Stimulated activated CD8-positive, alpha-beta memory T cell treated with anti-CD3 and anti-CD28 coated beads, Interleukin-12 subunit alpha, Interleukin-12 subunit beta, amount 100 ng/mL, for 24 hours (primary cell): ENCODE measurements around the gene ZNF17.
"Not testable (repeated sequence)": the region's sequence is repeated elsewhere in the genome, so short reads cannot be mapped to it uniquely, and the experiment has no call there.

Source experiments
- DNase-seq: peaks from one replicate; pipeline ENCODE4 v3.0.0-alpha.2; 2020; ENCODE audit errors: extremely low read depth

Gene ZNF17

GRCh38 chr19:57410877-57411671, at the start of gene ZNF17:
Gene ZNF17 (plus strand): TSS chr19:57411161. CDS start chr19:57413616, 2,455 bp downstream.
- DNase-seq: peak; percentile 80

- no peak for DNase-seq
Measured at GRCh38 chr19:57362419-57362818, 48.5 kb upstream of the ZNF17 start.

GRCh38 chr19:57362997-57363687, 47.8 kb upstream of the ZNF17 start, which contains the start of the genes TRAPPC2B and ZNF547:
Gene TRAPPC2B (plus strand): TSS chr19:57363551. CDS start chr19:57364834, 1,283 bp downstream.
Gene ZNF547 (plus strand): TSS chr19:57363551. CDS start chr19:57368556, 5,005 bp downstream.
- DNase-seq: peak; percentile 92

- DNase-seq: no peak
Measured at GRCh38 chr19:57363688-57364181, 47.2 kb upstream of the ZNF17 start.

- no peak for DNase-seq
Measured at GRCh38 chr19:57366776-57367175, 44.2 kb upstream of the ZNF17 start.

GRCh38 chr19:57374179-57374578, 36.8 kb upstream of the ZNF17 start:
- DNase-seq: no peak

GRCh38 chr19:57374647-57375046, 36.3 kb upstream of the ZNF17 start:
- DNase-seq: not testable (repeated sequence)

GRCh38 chr19:57376151-57376550, 34.8 kb upstream of the ZNF17 start:
- no peak for DNase-seq

- DNase-seq: no peak
Measured at GRCh38 chr19:57377498-57378146, 33.3 kb upstream of the ZNF17 start.

- DNase-seq: no peak
Measured at GRCh38 chr19:57380923-57381322, 30.0 kb upstream of the ZNF17 start.

GRCh38 chr19:57382806-57383488, 28.0 kb upstream of the ZNF17 start:
- no peak for DNase-seq

GRCh38 chr19:57389194-57389729, 21.7 kb upstream of the ZNF17 start:
- no peak for DNase-seq

- DNase-seq: peak; percentile 96
Measured at GRCh38 chr19:57389730-57390598, 21.0 kb upstream of the ZNF17 start, which contains the start of gene ZNF548. Gene ZNF548 (plus strand): TSS chr19:57389854. CDS start chr19:57390100, 246 bp downstream.

- no peak for DNase-seq
Measured at GRCh38 chr19:57395710-57396109, 15.3 kb upstream of the ZNF17 start.

GRCh38 chr19:57398868-57399267, 12.1 kb upstream of the ZNF17 start:
- DNase-seq: no peak

GRCh38 chr19:57403737-57404563, 7.0 kb upstream of the ZNF17 start:
- DNase-seq: no peak

GRCh38 chr19:57406516-57407123, 4.3 kb upstream of the ZNF17 start:
- DNase-seq: peak; percentile 11

- DNase-seq: no peak
Measured at GRCh38 chr19:57419439-57419838, 8.5 kb downstream of the ZNF17 start.

- no peak for DNase-seq
Measured at GRCh38 chr19:57421037-57421436, 10.1 kb downstream of the ZNF17 start.
